Measurements from ENCODE around the gene ATXN1. TPM values are rescaled to one million over a fixed set of nuclear protein-coding genes. Genes with fewer than 3 reads are reported as not detected.

ATXN1 gene
- total and polyA plus RNA-seq, 2 experiments from 2014 or later = 4.8 to 9.1 TPM

GRCh38 chr6:16361121-16361520 lies 400.1 kb downstream of the ATXN1 start (continued):
- TF ChIP-seq ZNF462 (CRISPR knock-in tag; IDR thresholded peaks at IDR 0.05) (no peak), ETS1 (IDR thresholded peaks at IDR 0.05) (no peak), STAT1 (IDR thresholded peaks at IDR 0.05; ENCODE audit: unreplicated experiment) (no peak), ZNF331 (CRISPR knock-in tag; IDR thresholded peaks at IDR 0.05; ENCODE audit: low read depth) (no peak), JUNB (IDR thresholded peaks at IDR 0.05; ENCODE audit: unreplicated experiment) (no peak)

- Histone ChIP-seq H3K4me3 (no peak overlapping the region), H4K20me1 (replicated peaks; ENCODE audit: insufficient read depth) (no peaks in the 10 kb centered on the region; the same call in 1 of the 2 replicates), H3K4me2 (no peak overlapping the region), H3K36me3 (ENCODE audit: insufficient read depth) (no peaks in the 10 kb centered on the region), H3K27me3 (ENCODE audit: insufficient read depth) (no peaks in the 10 kb centered on the region), H3K79me2 (replicated peaks; ENCODE audit: insufficient read depth) (no peaks in the 10 kb centered on the region), H2AFZ (no peak overlapping the region), H3K4me1 (ENCODE audit: insufficient read depth) (no peaks in the 10 kb centered on the region), H3K27ac (ENCODE audit: low read depth) (no peak overlapping the region), H3F3A (replicated peaks; ENCODE audit: low read depth) (no peaks in the 10 kb centered on the region), H3K9me2 (ENCODE audit: insufficient read depth) (0 out of 2 replicates have a peak, but pooled peaks cover 5% of the 10 kb centered on the region)
- peaks cover 5% of the 10 kb centered on the region for H3K4me1 Mint-ChIP-seq
- ATAC-seq = no peak
- no peaks in the 10 kb centered on the region for H3K9me3 Mint-ChIP-seq
- no peaks in the 10 kb centered on the region for H3K27me3 Mint-ChIP-seq (ENCODE audit: insufficient read depth, low read depth, poor library complexity)
- no peak overlapping the region for H3K27ac Mint-ChIP-seq
- H3K36me3 Mint-ChIP-seq (ENCODE audit: low read depth) = no peaks in the 10 kb centered on the region
- no peak for DNase-seq (ENCODE audit: low spot score)
- H3K4me3 Mint-ChIP-seq = no peak overlapping the region
- TF ChIP-seq ZNF462 (CRISPR knock-in tag; IDR thresholded peaks at IDR 0.05) (no peak), EZH2phosphoT487 (IDR thresholded peaks at IDR 0.05; ENCODE audit: unreplicated experiment) (no peak), POLR2AphosphoS5 (IDR thresholded peaks at IDR 0.05; ENCODE audit: low read depth) (no peak), ZNF331 (CRISPR knock-in tag; IDR thresholded peaks at IDR 0.05; ENCODE audit: low read depth) (no peak)
These were observed 400.9 kb downstream of the ATXN1 start for GRCh38 chr6:16360365-16360764.

All from GM23338 (cell line).